ENCODE results near the gene OR11H7. TPM values are rescaled to one million over a fixed set of nuclear protein-coding genes. Genes with fewer than 3 reads are reported as not detected.

OR11H7 gene
- total and polyA plus RNA-seq, 2 of the 4 experiments (the other 2 are of a cell fraction) = not detected

Other genes starting within 250 kb of the OR11H7 start
- not detected in 2 replicates for gene OR4Q2, start 226.8 kb upstream of the OR11H7 start, total RNA-seq (2012; rRNA removed)
- not detected in 2 replicates for gene OR4Q2, start 226.8 kb upstream of the OR11H7 start, polyA plus RNA-seq (2012; rRNA removed)
- gene OR4K14, start 209.7 kb upstream of the OR11H7 start, total RNA-seq (2012; rRNA removed) = not detected in 2 replicates
- gene OR4K14, start 209.7 kb upstream of the OR11H7 start, polyA plus RNA-seq (2012; rRNA removed) = not detected in 2 replicates
- gene OR4K13, start 192.9 kb upstream of the OR11H7 start, total RNA-seq (2012; rRNA removed) = not detected in 2 replicates
- gene OR4K13, start 192.9 kb upstream of the OR11H7 start, polyA plus RNA-seq (2012; rRNA removed) = not detected in 2 replicates
- gene OR4L1, start 168.9 kb upstream of the OR11H7 start, total RNA-seq (2012; rRNA removed) = not detected in 2 replicates
- not detected in 2 replicates for gene OR4L1, start 168.9 kb upstream of the OR11H7 start, polyA plus RNA-seq (2012; rRNA removed)
- gene OR4K17, start 118.2 kb upstream of the OR11H7 start, total RNA-seq (2012; rRNA removed) = not detected in 2 replicates
- not detected in 2 replicates for gene OR4K17, start 118.2 kb upstream of the OR11H7 start, polyA plus RNA-seq (2012; rRNA removed)
- gene OR4N5, start 90.2 kb upstream of the OR11H7 start, total RNA-seq (2012; rRNA removed) = not detected in 2 replicates
- not detected in 2 replicates for gene OR4N5, start 90.2 kb upstream of the OR11H7 start, polyA plus RNA-seq (2012; rRNA removed)
- gene OR11G2, start 38.1 kb upstream of the OR11H7 start, total RNA-seq (2012; rRNA removed) = not detected in 2 replicates
- not detected in 2 replicates for gene OR11G2, start 38.1 kb upstream of the OR11H7 start, polyA plus RNA-seq (2012; rRNA removed)
- gene OR11H6, start 5.3 kb upstream of the OR11H7 start, total RNA-seq (2012; rRNA removed) = not detected in 2 replicates
- gene OR11H6, start 5.3 kb upstream of the OR11H7 start, polyA plus RNA-seq (2012; rRNA removed) = not detected in 2 replicates
- not detected in 2 replicates for gene OR11H4, start 10.3 kb downstream of the OR11H7 start, total RNA-seq (2012; rRNA removed)
- not detected in 2 replicates for gene OR11H4, start 10.3 kb downstream of the OR11H7 start, polyA plus RNA-seq (2012; rRNA removed)
- 28.6 and 29.4 TPM in 2 replicates for gene TTC5, start 77.0 kb downstream of the OR11H7 start, total RNA-seq (2012; rRNA removed)
- gene TTC5, start 77.0 kb downstream of the OR11H7 start, polyA plus RNA-seq (2012; rRNA removed) = 9.8 and 11.4 TPM in 2 replicates
- gene CCNB1IP1, start 104.3 kb downstream of the OR11H7 start, total RNA-seq (2012; rRNA removed) = 34.6 and 35.0 TPM in 2 replicates
- gene CCNB1IP1, start 104.3 kb downstream of the OR11H7 start, polyA plus RNA-seq (2012; rRNA removed) = 23.0 and 27.5 TPM in 2 replicates
- 11.7 TPM in 2 replicates for gene PARP2, start 114.7 kb downstream of the OR11H7 start, total RNA-seq (2012; rRNA removed)
- 18.3 and 19.1 TPM in 2 replicates for gene PARP2, start 114.7 kb downstream of the OR11H7 start, polyA plus RNA-seq (2012; rRNA removed)
- 7.8 and 12.4 TPM in 2 replicates for gene TEP1, start 184.5 kb downstream of the OR11H7 start, total RNA-seq (2012; rRNA removed)
- gene TEP1, start 184.5 kb downstream of the OR11H7 start, polyA plus RNA-seq (2012; rRNA removed) = 9.8 and 10.7 TPM in 2 replicates
- under 0.01 TPM in 2 replicates for gene KLHL33, start 207.2 kb downstream of the OR11H7 start, total RNA-seq (2012; rRNA removed)
- gene KLHL33, start 207.2 kb downstream of the OR11H7 start, polyA plus RNA-seq (2012; rRNA removed) = 0.03 TPM in 2 replicates
- gene OSGEP, start 225.8 kb downstream of the OR11H7 start, total RNA-seq (2012; rRNA removed) = 32.4 and 38.0 TPM in 2 replicates
- gene OSGEP, start 225.8 kb downstream of the OR11H7 start, polyA plus RNA-seq (2012; rRNA removed) = 23.1 and 24.7 TPM in 2 replicates
- gene APEX1, start 226.2 kb downstream of the OR11H7 start, total RNA-seq (2012; rRNA removed) = 125 and 141 TPM in 2 replicates
- gene APEX1, start 226.2 kb downstream of the OR11H7 start, polyA plus RNA-seq (2012; rRNA removed) = 241 and 242 TPM in 2 replicates
- 15.0 and 15.2 TPM in 2 replicates for gene PIP4P1, start 232.5 kb downstream of the OR11H7 start, total RNA-seq (2012; rRNA removed)
- 27.2 and 27.8 TPM in 2 replicates for gene PIP4P1, start 232.5 kb downstream of the OR11H7 start, polyA plus RNA-seq (2012; rRNA removed)
- 60.3 and 68.8 TPM in 2 replicates for gene PNP, start 240.4 kb downstream of the OR11H7 start, total RNA-seq (2012; rRNA removed)
- 49.0 and 53.4 TPM in 2 replicates for gene PNP, start 240.4 kb downstream of the OR11H7 start, polyA plus RNA-seq (2012; rRNA removed)